GM18519 (cell line): ENCODE measurements around the gene IFI35.
"Not testable (repeated sequence)": the region's sequence is repeated elsewhere in the genome, so short reads cannot be mapped to it uniquely, and the experiment has no call there.

Source experiments
- ATAC-seq: cut with Tn5 transposase; IDR thresholded peaks from one replicate; pipeline ENCODE4 v1.9.1; 2021; ENCODE audit warnings: mild to moderate bottlenecking, moderate library complexity; ENCODE audit not compliant: unreplicated experiment, low FRiP score

Gene IFI35

GRCh38 chr17:43006639-43007551, at the start of gene IFI35:
IFI35 (plus strand) TSS chr17:43006784; CDS start chr17:43006948, 164 bp downstream.
- no peak for ATAC-seq

GRCh38 chr17:42964161-42964932, 42.2 kb upstream of the IFI35 start, which contains the start of gene AARSD1:
AARSD1 (minus strand) TSS chr17:42964454; CDS start chr17:42964440, 14 bp downstream.
- ATAC-seq = no peak

GRCh38 chr17:42967925-42968324, 38.7 kb upstream of the IFI35 start:
- ATAC-seq = no peak

DNA sequence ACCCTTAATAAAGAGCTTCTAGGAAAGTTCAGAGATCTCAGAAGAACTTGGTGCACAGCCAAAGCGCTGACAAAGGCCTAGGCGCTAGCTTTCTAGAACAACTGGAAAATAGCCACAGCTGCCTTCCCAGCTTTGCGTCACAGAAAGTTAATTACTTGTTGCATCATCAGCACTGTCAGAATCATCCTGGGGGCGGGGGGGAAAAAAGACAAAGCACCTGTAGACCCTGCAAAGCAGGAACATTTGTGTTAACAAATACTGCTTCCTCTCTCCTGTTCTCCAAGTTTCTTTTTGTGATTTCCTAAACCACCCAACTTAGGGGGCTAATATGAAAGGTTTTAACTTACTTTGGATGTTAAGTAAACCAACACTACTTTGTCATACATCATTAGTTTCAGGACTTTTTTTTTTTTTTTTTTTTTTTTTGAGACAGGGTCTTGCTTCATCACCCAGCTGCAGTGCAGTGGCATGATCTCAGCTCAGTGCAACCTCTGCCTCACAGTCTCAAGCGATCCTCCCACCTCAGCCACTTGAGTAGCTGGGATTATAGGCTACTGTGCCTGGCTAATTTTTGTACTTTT, 37.5 kb upstream of the IFI35 start:
- no peak for ATAC-seq

DNA sequence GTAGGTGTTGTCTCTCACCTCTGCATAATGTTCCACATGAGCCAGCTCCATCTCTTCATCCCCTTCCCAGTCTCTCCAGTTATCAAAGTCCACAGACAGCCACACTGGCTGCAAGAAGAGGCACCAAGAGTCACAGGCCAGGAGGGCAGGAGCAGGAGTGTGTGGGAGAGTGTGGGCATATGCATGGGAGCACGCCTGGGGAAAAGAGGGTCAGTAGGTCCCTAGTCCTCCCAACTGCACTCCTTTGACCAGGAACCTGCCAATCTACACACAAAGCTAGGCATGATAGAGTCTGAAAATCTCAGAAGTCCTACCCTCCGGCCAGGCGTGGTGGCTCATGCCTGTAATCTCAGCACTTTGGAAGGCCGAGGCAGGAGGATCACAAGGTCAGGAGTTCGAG, 35.0 kb upstream of the IFI35 start:
- no peak for ATAC-seq

GRCh38 chr17:42973323-42973722, 33.3 kb upstream of the IFI35 start:
- ATAC-seq = not testable (repeated sequence)

- no peak for ATAC-seq
These were observed 31.3 kb upstream of the IFI35 start for GRCh38 chr17:42975265-42975664.

GRCh38 chr17:42975701-42976100, 30.9 kb upstream of the IFI35 start:
- ATAC-seq = not testable (repeated sequence)

GRCh38 chr17:42979511-42980273, 26.9 kb upstream of the IFI35 start, which contains the start of gene PTGES3L:
PTGES3L (minus strand) TSS chr17:42980080; CDS start chr17:42980053, 27 bp downstream.
- no peak for ATAC-seq

DNA sequence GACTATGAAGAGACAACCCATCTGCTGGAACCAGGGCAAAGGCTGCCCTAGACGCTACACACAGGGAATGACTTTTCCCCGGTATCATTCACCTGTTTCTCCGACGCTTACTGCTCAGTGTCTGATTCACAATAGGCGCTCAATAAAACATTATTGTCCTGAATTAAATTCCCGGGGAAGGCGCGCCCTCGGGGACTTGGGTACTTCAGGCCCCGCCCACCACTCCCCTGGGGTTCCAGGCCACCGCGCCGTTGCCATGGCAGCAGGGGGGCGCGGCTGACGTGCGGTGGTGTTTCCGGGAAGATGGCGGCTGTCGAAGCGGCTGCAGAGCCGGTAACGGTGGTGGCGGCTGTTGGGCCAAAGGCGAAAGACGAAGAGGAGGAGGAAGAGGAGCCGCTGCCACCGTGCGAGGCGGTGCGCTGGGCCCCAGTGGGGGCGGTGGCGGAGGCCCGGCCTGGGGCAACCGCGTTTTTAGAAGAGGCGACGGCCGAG, 26.3 kb upstream of the IFI35 start, which contains the start of gene RUNDC1:
Gene RUNDC1 (plus strand): TSS at position 292 of the 492 bp plus-strand sequence. CDS start 12 bp downstream, at position 304.
- no peak for ATAC-seq

DNA sequence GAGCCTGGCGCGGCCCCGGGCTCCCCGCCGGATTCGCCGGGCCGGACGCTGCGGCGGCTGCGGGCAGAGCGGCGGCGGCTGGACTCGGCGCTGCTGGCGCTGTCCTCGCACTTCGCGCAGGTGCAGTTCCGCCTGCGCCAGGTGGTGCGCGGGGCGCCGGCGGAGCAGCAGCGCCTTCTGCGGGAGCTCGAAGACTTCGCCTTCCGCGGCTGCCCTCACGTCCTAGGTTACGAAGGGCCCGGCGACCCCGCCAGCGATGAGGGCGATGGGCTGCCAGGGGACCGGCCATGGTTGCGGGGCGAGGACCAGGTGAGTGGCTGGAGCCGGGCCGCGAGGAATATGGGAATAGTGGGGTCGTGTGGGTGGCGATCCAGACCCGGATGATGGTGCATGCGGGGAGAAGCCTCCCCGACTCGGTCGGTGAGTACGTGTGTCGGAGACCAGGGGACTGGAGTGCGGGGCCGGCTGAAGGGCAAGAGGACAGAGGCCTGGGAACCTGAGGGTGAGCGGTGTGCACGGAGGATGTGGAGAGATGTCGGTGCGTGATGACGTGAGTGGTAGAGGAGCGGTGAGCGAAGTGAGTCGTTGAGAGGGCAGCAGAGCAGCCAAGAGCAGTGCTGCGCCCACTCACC, 25.7 kb upstream of the IFI35 start:
- ATAC-seq = no peak

- no peak for ATAC-seq
These were observed 24.3 kb upstream of the IFI35 start for GRCh38 chr17:42982266-42982665.

- ATAC-seq = no peak
These were observed 21.4 kb upstream of the IFI35 start for GRCh38 chr17:42985225-42985624.

DNA sequence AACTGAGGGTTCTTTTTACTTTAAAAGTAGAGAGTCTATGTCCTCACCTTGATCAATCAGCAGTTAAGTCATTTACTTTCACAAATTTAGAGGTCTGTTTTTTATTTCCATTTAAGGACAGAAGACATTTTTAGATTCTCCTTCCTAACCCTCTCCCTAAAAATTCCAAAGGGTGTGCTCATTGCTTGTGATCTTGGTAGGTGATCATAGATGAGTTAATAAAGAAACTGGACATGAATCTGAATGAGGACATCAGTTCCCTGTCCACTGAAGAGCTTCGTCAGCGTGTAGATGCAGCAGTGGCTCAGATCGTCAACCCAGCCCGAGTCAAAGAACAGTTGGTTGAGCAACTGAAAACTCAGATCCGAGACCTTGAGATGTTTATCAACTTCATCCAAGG, 17.4 kb upstream of the IFI35 start:
- ATAC-seq = no peak

DNA sequence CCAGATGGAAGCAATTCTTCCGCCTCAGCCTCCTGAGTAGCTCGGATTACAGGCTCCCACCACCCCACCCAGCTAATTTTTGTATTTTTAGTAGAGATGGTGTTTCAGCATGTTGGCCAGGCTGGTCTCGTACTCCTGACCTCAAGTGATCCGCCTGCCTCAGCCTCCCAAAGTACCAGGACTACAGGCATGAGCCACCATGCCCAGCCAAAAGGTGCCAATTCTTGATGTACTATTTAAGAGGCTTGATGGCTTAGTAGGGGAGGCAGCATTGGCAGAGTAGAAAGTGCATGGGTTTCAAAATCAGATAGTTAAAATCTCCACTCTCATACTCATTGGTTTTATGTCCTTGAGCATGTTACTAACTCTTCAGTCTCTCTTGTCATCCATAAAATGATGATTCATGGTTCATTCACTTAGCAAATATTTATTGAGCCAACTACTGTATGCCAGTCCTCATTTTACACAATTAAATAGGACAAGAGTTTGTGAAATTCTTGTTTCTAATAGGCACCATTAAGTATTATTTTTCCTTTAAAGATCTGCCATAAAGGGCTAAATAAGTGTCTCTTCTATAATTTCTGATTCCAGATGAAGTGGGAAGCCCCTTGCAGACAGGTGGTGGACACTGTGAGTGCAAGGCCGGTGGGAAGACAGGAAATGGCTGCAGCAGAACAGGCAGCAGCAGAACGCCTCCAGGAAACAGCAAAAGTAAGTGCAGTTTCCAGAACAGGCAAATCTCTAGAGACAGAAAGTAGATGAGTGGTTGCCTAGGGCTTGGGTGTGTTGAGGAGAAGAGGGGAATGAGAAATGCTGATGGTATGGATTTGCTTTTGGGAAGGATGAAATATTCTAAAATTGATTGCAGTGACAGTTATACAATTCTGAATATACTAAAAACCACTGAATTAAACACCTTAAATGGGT, 16.6 kb upstream of the IFI35 start:
- ATAC-seq = no peak

DNA sequence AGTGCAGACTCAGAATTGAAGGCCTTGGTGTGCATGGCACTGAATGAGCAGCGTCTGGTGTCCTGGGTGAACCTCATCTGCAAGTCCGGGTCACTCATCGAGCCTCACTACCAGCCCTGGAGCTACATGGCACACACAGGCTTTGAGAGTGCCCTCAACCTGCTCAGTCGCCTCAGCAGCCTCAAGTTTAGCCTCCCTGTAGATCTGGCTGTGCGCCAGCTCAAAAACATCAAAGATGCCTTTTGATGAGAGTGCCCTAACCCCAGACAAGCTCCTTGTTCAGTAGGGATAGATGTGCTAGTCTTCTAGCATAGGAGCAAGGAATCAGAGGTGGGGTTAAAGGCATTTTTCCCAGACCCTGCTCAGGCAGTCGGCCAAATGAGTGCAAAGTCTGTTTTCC, 15.1 kb upstream of the IFI35 start:
- ATAC-seq = no peak

GRCh38 chr17:42992872-42993271, 13.7 kb upstream of the IFI35 start:
- ATAC-seq = no peak

- ATAC-seq = not testable (repeated sequence)
These were observed 12.7 kb upstream of the IFI35 start for GRCh38 chr17:42993913-42994312.
